Kidney (tissue), 14 donors: ENCODE results near the gene CDV3. TPM values are rescaled to one million over a fixed set of nuclear protein-coding genes. Genes with fewer than 3 reads are reported as not detected.

Experiments
- DNase-seq, 5 donors: peaks; one replicate each; pipeline ENCODE4 v3.0.0-alpha.2; 2013 to 2020
- FAIRE-seq: peaks from 2 replicates; lab custom pipeline; 2012; peaks lifted over from hg19 to GRCh38; lab: Jason Lieb, UNC
- H3K27ac ChIP-seq, 2 donors: one replicate each; pipeline ENCODE4 v1.7.0; 2013; ENCODE audit warnings: low read depth in 2 of 2, low read length in 2 of 2, inconsistent platforms in 1 of 2
- H3K27me3 ChIP-seq: one replicate; pipeline ENCODE4 v1.7.1; 2013; ENCODE audit warnings: low read length, inconsistent platforms; ENCODE audit not compliant: control insufficient read depth, insufficient read depth
- H3K36me3 ChIP-seq, 3 donors: one replicate each; pipeline versions ENCODE4 v1.7.0 to v1.7.1; 2013; ENCODE audit warnings: low read length in 3 of 3, control low read depth in 1 of 3, inconsistent platforms in 1 of 3; ENCODE audit not compliant: insufficient read depth in 3 of 3, control insufficient read depth in 2 of 3
- H3K4me1 ChIP-seq, 3 donors: one replicate each; pipeline versions ENCODE4 v1.7.0 to v1.7.1; 2013; ENCODE audit warnings: low read length in 3 of 3, inconsistent platforms in 1 of 3, low read depth in 1 of 3; ENCODE audit not compliant: control insufficient read depth in 2 of 3, insufficient read depth in 2 of 3
- H3K4me3 ChIP-seq, 3 donors: one replicate each; pipeline versions ENCODE4 v1.7.0 to v1.8.1; 2013; ENCODE audit warnings: low read length in 3 of 3, control low read depth in 1 of 3, inconsistent platforms in 1 of 3
- H3K9ac ChIP-seq, 3 donors: one replicate each; pipeline versions ENCODE4 v1.7.0 to v1.7.1; 2013; ENCODE audit warnings: low read length in 3 of 3, control low read depth in 1 of 3, inconsistent platforms in 1 of 3
- H3K9me3 ChIP-seq, 3 donors: one replicate each; pipeline versions ENCODE4 v1.7.0 to v1.7.1; 2013; ENCODE audit warnings: low read length in 3 of 3, control low read depth in 1 of 3, inconsistent platforms in 1 of 3; ENCODE audit not compliant: control insufficient read depth in 2 of 3, insufficient read depth in 1 of 3
- CTCF ChIP-seq: IDR thresholded peaks from 3 replicates; pipeline ENCODE4 v1.5.1; 2012; ENCODE audit warnings: mild to moderate bottlenecking, moderate library complexity, borderline replicate concordance; ENCODE audit not compliant: insufficient read depth; ENCODE audit errors: extremely low read depth
- intact Hi-C: fragments of 100-400 bp; cut with DNase I; formaldehyde crosslinking; loops from one replicate; pipeline ENCODE4 v1.11.1; 2022
- polyA plus RNA-seq: library from polyadenylated mRNA; stranded (reverse); fragments of 350-450 nt; fragmentation: Illumina TruSeq; extraction: RNeasy Lipid Tissue Mini Kit (QIAGEN cat#74804); gene quantifications from one replicate; pipeline ENCODE4 v1.2.3, GENCODE V29; 2014; ENCODE audit warnings: low read depth, low replicate concordance; ENCODE audit not compliant: insufficient read depth
- total RNA-seq: library from RNA; stranded (reverse); fragmentation: NEBNext Ultra II Directional; extraction: Animal tissue kit (Norgen Biotek cat#: 25700); gene quantifications from one replicate; pipeline ENCODE4 v1.2.1, GENCODE V29; 2021
- donor health status: control.
- donor health status: control.
- donor health status: control.
- donor health status: control.
- donor health status: control.
- donor health status: DM: yes; HTN: yes; CAD: no.
- donor health status: Normal renal cell carcinoma (clear cell type).

Gene CDV3
- total and polyA plus RNA-seq, 2 donors from 2014 or later = 53.2 to 154 TPM

- H3K27ac ChIP-seq = peak overlapping the region; percentile 95
- H3K4me1 ChIP-seq = peaks cover 0 to 19% (median 17%) of the 10 kb centered on the region in 3 donors
- FAIRE-seq (no peak), DNase-seq (peak in 2 of 5 donors; percentile 13 to 16)
- H3K9me3 ChIP-seq = no peaks in the 10 kb centered on the region
- H3K4me3 ChIP-seq = peak overlapping the region; percentile 83 to 95 (median 91)
- TF ChIP-seq CTCF = no peak
- intact Hi-C loops = no loop called here
- peak overlapping the region; percentile 76 to 97 (median 92) for H3K9ac ChIP-seq
- no peaks in the 10 kb centered on the region for H3K27me3 ChIP-seq
- H3K36me3 ChIP-seq = peaks cover 2 to 9% (median 6%) of the 10 kb centered on the region in 3 donors
Observed at GRCh38 chr3:133575086-133575485, 1.6 kb downstream of the CDV3 start.

- Histone ChIP-seq H3K27me3 (no peaks in the 10 kb centered on the region), H3K4me1 (peaks cover 0 to 16% (median 13%) of the 10 kb centered on the region in 3 donors), H3K4me3 (peak overlapping the region in 2 of 3 donors; percentile 83 to 91), H3K36me3 (peaks cover 2 to 9% (median 6%) of the 10 kb centered on the region in 3 donors), H3K27ac (no peak overlapping the region), H3K9me3 (no peaks in the 10 kb centered on the region), H3K9ac (peak overlapping the region in 1 of 3 donors; percentile 44)
- DNase-seq (no peak), FAIRE-seq (no peak)
- intact Hi-C loops = no loop called here
- TF ChIP-seq CTCF = no peak
Observed at GRCh38 chr3:133576169-133576568, 2.7 kb downstream of the CDV3 start.

GRCh38 chr3:133578548-133579191 is 5.2 kb downstream of the CDV3 start:
- H3K9me3 ChIP-seq = no peaks in the 10 kb centered on the region
- H3K4me3 ChIP-seq = no peak overlapping the region
- intact Hi-C loops = no loop called here
- H3K4me1 ChIP-seq = peaks cover 0 to 13% (median 7%) of the 10 kb centered on the region in 3 donors
- FAIRE-seq (no peak), DNase-seq (peak in 2 of 5 donors; percentile 35 to 52)
- H3K36me3 ChIP-seq = peaks cover 5 to 20% (median 11%) of the 10 kb centered on the region in 3 donors
- H3K27ac ChIP-seq = no peak overlapping the region
- H3K9ac ChIP-seq = peak overlapping the region in 1 of 3 donors; percentile 3
- TF ChIP-seq CTCF = peak; percentile 40
- H3K27me3 ChIP-seq = no peaks in the 10 kb centered on the region
